ENCODE measurements around the gene HOXC6.

GRCh38 chr12:54047964-54048303 is 19.7 kb downstream of the HOXC6 start:
- TF ChIP-seq REST (IDR thresholded peaks at IDR 0.05; ENCODE audit: insufficient replicate concordance, low read depth) (no peak), GABPA (IDR thresholded peaks at IDR 0.05; ENCODE audit: low read depth) (no peak)
